ENCODE data around the gene INPP5F. TPM values are rescaled to one million over a fixed set of nuclear protein-coding genes. Genes with fewer than 3 reads are reported as not detected.
A peak's percentile ranks its signal among the peaks of the same experiment; 100 is the strongest.

INPP5F gene
- total and polyA plus RNA-seq, 2 donors (not counting 1 experiment from before 2014, with no cell fraction given) = 15.0 to 23.3 TPM

DNA sequence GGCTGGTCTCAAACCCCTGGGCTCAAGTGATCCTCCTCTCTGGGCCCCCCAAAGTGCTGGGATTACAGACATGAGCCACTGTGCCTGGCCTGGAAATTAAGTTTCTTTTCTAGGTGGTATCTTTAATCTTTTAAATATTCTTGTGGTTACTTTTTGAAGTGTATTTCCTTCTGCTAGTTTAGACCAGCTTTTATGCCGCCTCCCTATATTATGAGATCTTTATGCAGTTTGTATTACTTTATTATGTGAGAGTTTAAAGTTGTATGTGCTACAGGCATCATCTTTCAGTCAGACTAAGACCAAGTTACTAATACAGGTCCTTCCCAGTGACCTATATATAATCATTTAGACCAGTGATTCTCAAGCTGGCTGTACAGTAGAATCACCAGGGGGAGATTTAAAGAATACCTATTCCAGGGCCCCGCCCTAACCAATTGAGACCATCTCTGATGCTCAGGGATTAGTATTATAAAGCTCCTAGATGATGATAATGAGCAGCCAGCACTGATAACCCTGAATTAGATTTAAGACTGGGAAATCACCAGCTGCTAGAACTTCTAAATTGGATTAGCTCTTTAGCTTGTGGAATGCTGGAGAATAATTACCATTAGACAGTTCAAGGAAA, 11.3 kb downstream of the INPP5F start:
- H3K79me2 ChIP-seq (ENCODE audit: control insufficient read depth, insufficient read depth, low read length) = no peaks in the 10 kb centered on the region
- peak overlapping the region; percentile 24 for H3K27ac ChIP-seq (ENCODE audit: insufficient read depth, low read length)
- H3K36me3 ChIP-seq (ENCODE audit: control insufficient read depth, insufficient read depth, low read length) = no peaks in the 10 kb centered on the region
- H3K27me3 ChIP-seq (ENCODE audit: control insufficient read depth, insufficient read depth, low read length) = no peaks in the 10 kb centered on the region
- H3K4me3 ChIP-seq (replicated peaks in 1 of 4; ENCODE audit: control extremely low read depth in 1 of 4, insufficient read depth in 1 of 4, low read depth in 3 of 4, low read length in 4 of 4) = no peak overlapping the region
- no peaks in the 10 kb centered on the region for H3K4me1 ChIP-seq (ENCODE audit: control insufficient read depth, extremely low read depth, insufficient read depth, low read length)
- peak overlapping the region; percentile 53 for H3K4me2 ChIP-seq (ENCODE audit: extremely low read depth, insufficient read depth, low read length)
- no peak overlapping the region for H3K9ac ChIP-seq (ENCODE audit: insufficient read depth, low read length)
- DNase-seq (ENCODE audit: low read depth in 2 of 2) = no peak
- peak overlapping the region; percentile 7 for H2AFZ ChIP-seq (ENCODE audit: low read length)
- no peaks in the 10 kb centered on the region for H4K20me1 ChIP-seq (ENCODE audit: control insufficient read depth, extremely low read depth, insufficient read depth, low read length)
- no peaks in the 10 kb centered on the region for H3K9me3 ChIP-seq (ENCODE audit: control insufficient read depth, insufficient read depth, low read depth, low read length)
- TF ChIP-seq, protein P1, sequence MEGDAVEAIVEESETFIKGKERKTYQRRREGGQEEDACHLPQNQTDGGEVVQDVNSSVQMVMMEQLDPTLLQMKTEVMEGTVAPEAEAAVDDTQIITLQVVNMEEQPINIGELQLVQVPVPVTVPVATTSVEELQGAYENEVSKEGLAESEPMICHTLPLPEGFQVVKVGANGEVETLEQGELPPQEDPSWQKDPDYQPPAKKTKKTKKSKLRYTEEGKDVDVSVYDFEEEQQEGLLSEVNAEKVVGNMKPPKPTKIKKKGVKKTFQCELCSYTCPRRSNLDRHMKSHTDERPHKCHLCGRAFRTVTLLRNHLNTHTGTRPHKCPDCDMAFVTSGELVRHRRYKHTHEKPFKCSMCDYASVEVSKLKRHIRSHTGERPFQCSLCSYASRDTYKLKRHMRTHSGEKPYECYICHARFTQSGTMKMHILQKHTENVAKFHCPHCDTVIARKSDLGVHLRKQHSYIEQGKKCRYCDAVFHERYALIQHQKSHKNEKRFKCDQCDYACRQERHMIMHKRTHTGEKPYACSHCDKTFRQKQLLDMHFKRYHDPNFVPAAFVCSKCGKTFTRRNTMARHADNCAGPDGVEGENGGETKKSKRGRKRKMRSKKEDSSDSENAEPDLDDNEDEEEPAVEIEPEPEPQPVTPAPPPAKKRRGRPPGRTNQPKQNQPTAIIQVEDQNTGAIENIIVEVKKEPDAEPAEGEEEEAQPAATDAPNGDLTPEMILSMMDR (conservative IDR thresholded peaks at IDR 0.05 in 1 of 2, IDR thresholded peaks at IDR 0.05 in 1 of 2; ENCODE audit: low read depth in 1 of 2, low read length in 2 of 2) = no peak
- TF ChIP-seq EZH2 (IDR thresholded peaks at IDR 0.05; ENCODE audit: low read length, missing control alignments) = no peak

DNA sequence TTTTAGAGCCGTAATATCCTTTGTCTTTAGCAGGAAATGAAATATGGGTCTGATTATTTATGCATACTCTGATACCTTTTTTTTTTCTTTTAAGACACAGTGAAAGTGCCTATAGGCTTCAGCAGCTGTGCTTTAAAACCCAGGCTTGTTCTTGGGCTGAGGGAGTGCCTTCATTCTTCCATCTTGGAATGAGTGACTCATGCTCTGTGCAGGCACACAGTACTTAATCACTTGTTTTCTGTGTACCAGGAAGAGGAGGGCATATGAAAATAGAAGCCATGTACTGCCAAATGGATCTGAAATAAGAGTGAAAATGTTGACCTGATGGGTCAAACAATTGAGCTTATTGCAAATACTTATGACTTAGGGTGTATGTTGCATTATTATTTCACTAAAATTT, 12.0 kb downstream of the INPP5F start:
- no peaks in the 10 kb centered on the region for H3K9me3 ChIP-seq (ENCODE audit: control insufficient read depth, insufficient read depth, low read depth, low read length)
- H3K36me3 ChIP-seq (ENCODE audit: control insufficient read depth, insufficient read depth, low read length) = no peaks in the 10 kb centered on the region
- H3K4me3 ChIP-seq (replicated peaks in 1 of 4; ENCODE audit: control extremely low read depth in 1 of 4, insufficient read depth in 1 of 4, low read depth in 3 of 4, low read length in 4 of 4) = no peak overlapping the region
- H3K4me2 ChIP-seq (ENCODE audit: extremely low read depth, insufficient read depth, low read length) = peak overlapping the region; percentile 53
- H3K27ac ChIP-seq (ENCODE audit: insufficient read depth, low read length) = peak overlapping the region; percentile 24
- H3K79me2 ChIP-seq (ENCODE audit: control insufficient read depth, insufficient read depth, low read length) = no peaks in the 10 kb centered on the region
- DNase-seq (ENCODE audit: low read depth in 2 of 2) = peak; percentile 88 to 91
- TF ChIP-seq, protein P1 (conservative IDR thresholded peaks at IDR 0.05 in 1 of 2, IDR thresholded peaks at IDR 0.05 in 1 of 2; ENCODE audit: low read depth in 1 of 2, low read length in 2 of 2) = no peak
- no peak for TF ChIP-seq EZH2 (IDR thresholded peaks at IDR 0.05; ENCODE audit: low read length, missing control alignments)
- no peaks in the 10 kb centered on the region for H3K4me1 ChIP-seq (ENCODE audit: control insufficient read depth, extremely low read depth, insufficient read depth, low read length)
- no peak overlapping the region for H3K9ac ChIP-seq (ENCODE audit: insufficient read depth, low read length)
- no peaks in the 10 kb centered on the region for H4K20me1 ChIP-seq (ENCODE audit: control insufficient read depth, extremely low read depth, insufficient read depth, low read length)
- no peaks in the 10 kb centered on the region for H3K27me3 ChIP-seq (ENCODE audit: control insufficient read depth, insufficient read depth, low read length)
- H2AFZ ChIP-seq (ENCODE audit: low read length) = peak overlapping the region; percentile 7

DNA sequence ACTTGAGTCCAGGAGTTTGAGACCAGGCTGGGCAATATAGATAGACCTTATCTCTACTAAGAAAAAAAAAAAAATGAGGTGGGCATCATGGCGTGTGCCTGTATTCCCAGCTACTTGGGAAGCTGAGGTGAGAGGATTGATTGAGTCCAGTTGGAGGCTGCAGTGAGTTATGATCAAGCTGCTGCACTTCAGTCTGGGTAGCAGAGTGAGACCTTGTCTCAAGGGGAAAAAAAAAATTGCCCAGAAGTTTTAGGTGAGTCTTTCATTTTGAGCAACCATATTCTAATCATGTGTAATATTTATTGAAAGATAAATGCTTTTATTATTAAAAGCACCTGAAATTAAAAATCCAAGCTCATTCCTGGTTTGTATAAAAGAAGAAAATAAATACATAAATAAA, 13.1 kb downstream of the INPP5F start:
- Histone ChIP-seq H3K4me3 (replicated peaks in 1 of 4; ENCODE audit: control extremely low read depth in 1 of 4, insufficient read depth in 1 of 4, low read depth in 3 of 4, low read length in 4 of 4) (no peak overlapping the region), H3K9ac (ENCODE audit: insufficient read depth, low read length) (no peak overlapping the region), H3K27me3 (ENCODE audit: control insufficient read depth, insufficient read depth, low read length) (no peaks in the 10 kb centered on the region), H3K9me3 (ENCODE audit: control insufficient read depth, insufficient read depth, low read depth, low read length) (no peaks in the 10 kb centered on the region), H3K36me3 (ENCODE audit: control insufficient read depth, insufficient read depth, low read length) (no peaks in the 10 kb centered on the region), H4K20me1 (ENCODE audit: control insufficient read depth, extremely low read depth, insufficient read depth, low read length) (no peaks in the 10 kb centered on the region), H2AFZ (ENCODE audit: low read length) (no peak overlapping the region), H3K4me1 (ENCODE audit: control insufficient read depth, extremely low read depth, insufficient read depth, low read length) (peaks cover 4% of the 10 kb centered on the region), H3K79me2 (ENCODE audit: control insufficient read depth, insufficient read depth, low read length) (no peaks in the 10 kb centered on the region), H3K4me2 (ENCODE audit: extremely low read depth, insufficient read depth, low read length) (no peak overlapping the region), H3K27ac (ENCODE audit: insufficient read depth, low read length) (no peak overlapping the region)
- no peak for TF ChIP-seq EZH2 (IDR thresholded peaks at IDR 0.05; ENCODE audit: low read length, missing control alignments)
- TF ChIP-seq, protein P1 (conservative IDR thresholded peaks at IDR 0.05 in 1 of 2, IDR thresholded peaks at IDR 0.05 in 1 of 2; ENCODE audit: low read depth in 1 of 2, low read length in 2 of 2) = no peak
- no peak for DNase-seq (ENCODE audit: low read depth in 2 of 2)
